Vagina (tissue), 2 donors: ENCODE data around the gene CREB3L1. TPM values are rescaled to one million over a fixed set of nuclear protein-coding genes. Genes with fewer than 3 reads are reported as not detected.

Experiments
- DNase-seq, 2 donors: peaks; one replicate each; pipeline ENCODE4 v3.0.0-alpha.2; 2017; ENCODE audit errors: extremely low spot score in 2 of 2
- H3K27ac ChIP-seq: fragments of 200-600 bp; sonication (generic); one replicate; pipeline ENCODE4 v1.5.1; 2019
- H3K27me3 ChIP-seq: fragments of 200-600 bp; sonication (generic); one replicate; pipeline ENCODE4 v1.5.1; 2019
- H3K36me3 ChIP-seq, 2 donors: fragments of 200-600 bp; sonication (generic); one replicate each; pipeline ENCODE4 v1.5.1; 2017 to 2019
- H3K4me1 ChIP-seq: fragments of 200-600 bp; sonication (generic); one replicate; pipeline ENCODE4 v1.5.1; 2019
- H3K4me3 ChIP-seq, 2 donors: fragments of 200-600 bp; sonication (generic); 1 replicate in 1 of 2; 2 replicates in 1 of 2; pipeline ENCODE4 v1.5.1; 2016 to 2019
- H3K9me3 ChIP-seq: fragments of 200-600 bp; sonication (generic); one replicate; pipeline ENCODE4 v1.5.1; 2019
- POLR2A ChIP-seq, 2 donors: fragments of 450-650 bp; IDR thresholded peaks; one replicate each; pipeline ENCODE4 v1.6.1; 2017; ENCODE audit warnings: antibody characterized with exemption in 2 of 2, mild to moderate bottlenecking in 2 of 2, moderate library complexity in 2 of 2
- POLR2AphosphoS5 ChIP-seq, 2 donors: sonication (generic); formaldehyde crosslinking; IDR thresholded peaks; one replicate each; pipeline ENCODE4 v1.9.0; 2017; ENCODE audit warnings: antibody characterized with exemption in 2 of 2, mild to moderate bottlenecking in 2 of 2, low read depth in 1 of 2; ENCODE audit not compliant: insufficient read depth in 1 of 2
- intact Hi-C: fragments of 100-400 bp; cut with DNase I; formaldehyde crosslinking; loops from one replicate; pipeline ENCODE4 v1.15.1; 2023
- total RNA-seq: library from RNA; depleted of rRNA; stranded (reverse); fragments of >200 nt; gene quantifications from one replicate; pipeline ENCODE4 v1.2.3, GENCODE V29; 2016
- TF ChIP-seq, protein P1 (sequence below), 3 experiments: fragments of 450-650 bp in 2 of 3; fragments of 200-600 bp in 1 of 3; sonication (generic) in 1 of 3; IDR thresholded peaks; one replicate each; pipeline ENCODE4 v1.5.1; 2017 to 2019; ENCODE audit warnings: antibody characterized with exemption in 3 of 3, mild to moderate bottlenecking in 2 of 3, moderate library complexity in 2 of 3

Gene CREB3L1
- total RNA-seq, 1 donor from 2014 or later = 11.8 TPM

DNA sequence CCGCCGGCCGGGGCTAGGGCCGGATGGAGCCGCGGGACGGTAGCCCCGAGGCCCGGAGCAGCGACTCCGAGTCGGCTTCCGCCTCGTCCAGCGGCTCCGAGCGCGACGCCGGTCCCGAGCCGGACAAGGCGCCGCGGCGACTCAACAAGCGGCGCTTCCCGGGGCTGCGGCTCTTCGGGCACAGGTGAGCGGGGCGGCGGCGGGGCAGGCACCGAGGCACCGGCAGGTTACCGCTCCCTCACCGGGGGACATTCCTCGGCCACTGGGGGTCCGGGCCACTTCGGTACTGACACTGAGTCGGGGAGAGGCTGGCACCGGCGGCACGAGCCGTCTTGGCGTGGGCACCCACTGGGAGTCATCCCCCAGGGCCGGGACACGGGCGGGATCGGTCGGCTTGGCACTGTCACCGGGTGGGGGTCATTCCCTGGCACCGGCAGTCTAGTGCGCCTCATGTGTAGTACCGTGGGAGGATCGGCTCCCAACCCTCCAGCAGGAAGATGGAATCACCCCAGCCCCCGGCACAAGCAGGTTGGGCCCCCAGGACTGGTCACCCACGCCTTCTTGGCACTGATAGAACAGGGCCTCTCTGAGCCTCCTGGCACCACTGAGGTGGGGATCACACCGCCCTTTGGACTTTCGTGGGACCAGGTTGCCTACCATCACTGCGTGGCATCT lies 70.3 kb downstream of the CREB3L1 start:
- H3K4me1 ChIP-seq = peaks cover 63% of the 10 kb centered on the region
- TF ChIP-seq POLR2AphosphoS5 (IDR thresholded peaks at IDR 0.05; ENCODE audit: insufficient read depth in 1 of 2, low read depth in 1 of 2) (no peak), POLR2A (IDR thresholded peaks at IDR 0.05) (no peak)
- TF ChIP-seq, protein P1, sequence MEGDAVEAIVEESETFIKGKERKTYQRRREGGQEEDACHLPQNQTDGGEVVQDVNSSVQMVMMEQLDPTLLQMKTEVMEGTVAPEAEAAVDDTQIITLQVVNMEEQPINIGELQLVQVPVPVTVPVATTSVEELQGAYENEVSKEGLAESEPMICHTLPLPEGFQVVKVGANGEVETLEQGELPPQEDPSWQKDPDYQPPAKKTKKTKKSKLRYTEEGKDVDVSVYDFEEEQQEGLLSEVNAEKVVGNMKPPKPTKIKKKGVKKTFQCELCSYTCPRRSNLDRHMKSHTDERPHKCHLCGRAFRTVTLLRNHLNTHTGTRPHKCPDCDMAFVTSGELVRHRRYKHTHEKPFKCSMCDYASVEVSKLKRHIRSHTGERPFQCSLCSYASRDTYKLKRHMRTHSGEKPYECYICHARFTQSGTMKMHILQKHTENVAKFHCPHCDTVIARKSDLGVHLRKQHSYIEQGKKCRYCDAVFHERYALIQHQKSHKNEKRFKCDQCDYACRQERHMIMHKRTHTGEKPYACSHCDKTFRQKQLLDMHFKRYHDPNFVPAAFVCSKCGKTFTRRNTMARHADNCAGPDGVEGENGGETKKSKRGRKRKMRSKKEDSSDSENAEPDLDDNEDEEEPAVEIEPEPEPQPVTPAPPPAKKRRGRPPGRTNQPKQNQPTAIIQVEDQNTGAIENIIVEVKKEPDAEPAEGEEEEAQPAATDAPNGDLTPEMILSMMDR (IDR thresholded peaks at IDR 0.05) = peak in 1 of 3 experiments; percentile 9
- DNase-seq = no peak
- H3K9me3 ChIP-seq = no peaks in the 10 kb centered on the region
- H3K36me3 ChIP-seq = no peaks in the 10 kb centered on the region
- intact Hi-C loops = no loop called here
- H3K4me3 ChIP-seq = peak overlapping the region; percentile 75 to 92
- no peaks in the 10 kb centered on the region for H3K27me3 ChIP-seq
- peak overlapping the region; percentile 76 for H3K27ac ChIP-seq

DNA sequence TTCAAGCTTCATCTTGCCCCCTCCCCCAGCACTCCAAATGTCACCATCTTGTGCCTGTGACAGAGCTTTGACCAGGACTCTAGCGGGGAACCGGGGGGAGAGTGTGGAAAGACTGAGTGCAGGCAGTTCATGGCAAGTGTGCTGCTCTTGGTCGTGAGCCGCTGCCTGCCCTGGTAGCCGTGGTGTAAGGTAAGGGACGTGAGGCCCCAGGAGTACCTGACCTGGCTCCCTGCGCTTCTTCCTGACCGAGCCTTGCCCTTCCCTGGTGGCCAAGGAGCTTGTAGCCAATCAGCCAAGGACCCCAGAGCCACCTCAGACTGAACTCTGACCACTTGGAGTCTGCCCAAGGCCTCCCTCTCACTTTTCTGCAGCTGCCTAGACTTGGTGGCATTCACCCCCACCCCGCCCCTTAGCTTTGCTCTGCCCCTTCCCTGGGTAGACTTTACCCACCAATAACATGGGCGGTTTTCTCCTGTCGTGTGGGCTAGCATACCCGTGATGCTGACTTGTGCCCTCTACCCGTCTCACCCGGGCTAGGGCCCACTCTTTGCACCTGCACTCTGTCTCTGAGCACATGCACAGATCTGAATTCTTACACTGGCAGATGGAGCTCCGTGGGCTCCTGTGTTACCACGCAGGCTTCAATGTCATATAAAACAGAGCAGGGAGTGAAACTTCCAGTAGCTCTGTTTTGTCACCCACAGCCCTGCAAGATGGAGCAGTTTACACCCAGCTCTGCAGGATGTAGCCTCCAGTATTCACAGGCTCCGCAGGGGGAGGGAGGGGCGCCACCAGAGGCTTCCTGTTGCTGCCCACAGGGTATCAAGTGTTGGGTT lies 71.3 kb downstream of the CREB3L1 start:
- H3K36me3 ChIP-seq = no peaks in the 10 kb centered on the region
- intact Hi-C loops = no loop called here
- no peak for DNase-seq
- no peaks in the 10 kb centered on the region for H3K27me3 ChIP-seq
- no peaks in the 10 kb centered on the region for H3K9me3 ChIP-seq
- peak overlapping the region; percentile 75 to 92 for H3K4me3 ChIP-seq
- peaks cover 71% of the 10 kb centered on the region for H3K4me1 ChIP-seq
- TF ChIP-seq, protein P1 (IDR thresholded peaks at IDR 0.05) = no peak
- no peak for TF ChIP-seq POLR2A (IDR thresholded peaks at IDR 0.05)
- TF ChIP-seq POLR2AphosphoS5 (IDR thresholded peaks at IDR 0.05; ENCODE audit: insufficient read depth in 1 of 2, low read depth in 1 of 2) = no peak
- peak overlapping the region; percentile 76 for H3K27ac ChIP-seq

DNA sequence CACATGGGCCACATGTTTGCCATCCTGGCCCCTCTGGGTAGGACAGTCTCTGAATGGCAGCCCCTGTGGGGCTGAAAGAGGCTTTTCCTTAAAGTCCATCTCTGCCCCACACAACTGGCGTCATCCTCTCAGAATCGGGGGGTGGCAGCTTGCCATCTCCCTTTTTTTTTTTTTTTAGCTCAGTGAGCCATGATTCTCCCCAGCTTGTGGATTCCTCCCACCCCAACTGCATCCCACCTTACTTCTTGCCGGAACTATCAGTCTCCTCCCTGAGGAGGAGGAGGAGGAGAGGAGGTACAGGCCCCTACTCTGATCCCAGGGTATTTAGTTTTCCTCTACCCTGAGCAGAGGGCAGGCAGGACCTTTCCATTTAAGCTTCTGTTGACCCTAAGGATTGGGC lies 73.2 kb downstream of the CREB3L1 start:
- no peak overlapping the region for H3K27ac ChIP-seq
- H3K4me1 ChIP-seq = peaks cover 74% of the 10 kb centered on the region
- TF ChIP-seq, protein P1 (IDR thresholded peaks at IDR 0.05) = no peak
- TF ChIP-seq POLR2A (IDR thresholded peaks at IDR 0.05) (no peak), POLR2AphosphoS5 (IDR thresholded peaks at IDR 0.05; ENCODE audit: insufficient read depth in 1 of 2, low read depth in 1 of 2) (no peak)
- DNase-seq = no peak
- intact Hi-C loops = no loop called here
- no peak overlapping the region for H3K4me3 ChIP-seq
- H3K27me3 ChIP-seq = no peaks in the 10 kb centered on the region
- H3K9me3 ChIP-seq = no peaks in the 10 kb centered on the region
- no peaks in the 10 kb centered on the region for H3K36me3 ChIP-seq

DNA sequence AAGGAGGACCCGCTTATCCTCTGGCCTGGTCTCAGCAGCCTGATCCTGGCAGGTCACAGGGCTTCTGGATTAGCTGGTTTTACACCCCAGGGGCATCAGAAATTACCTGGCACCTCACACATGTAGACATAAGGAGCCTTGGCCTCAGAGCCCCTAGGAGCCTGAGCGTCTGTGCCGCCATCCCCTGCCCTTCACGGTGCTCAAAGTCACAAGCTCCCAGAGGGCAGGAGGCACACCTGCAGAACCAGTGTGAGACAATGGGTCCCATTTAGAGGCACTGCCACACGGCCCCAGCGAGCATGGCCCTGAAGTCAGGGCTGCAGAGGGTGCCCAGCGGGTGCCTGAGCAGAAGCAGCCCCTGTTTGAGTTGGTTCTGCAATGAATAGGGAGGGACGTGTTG lies 73.7 kb downstream of the CREB3L1 start:
- no peaks in the 10 kb centered on the region for H3K27me3 ChIP-seq
- no peaks in the 10 kb centered on the region for H3K36me3 ChIP-seq
- H3K9me3 ChIP-seq = no peaks in the 10 kb centered on the region
- intact Hi-C loops = no loop called here
- no peak overlapping the region for H3K27ac ChIP-seq
- TF ChIP-seq, protein P1 (IDR thresholded peaks at IDR 0.05) = no peak
- TF ChIP-seq POLR2A (IDR thresholded peaks at IDR 0.05) = no peak
- no peak for DNase-seq
- no peak overlapping the region for H3K4me3 ChIP-seq
- peaks cover 73% of the 10 kb centered on the region for H3K4me1 ChIP-seq

DNA sequence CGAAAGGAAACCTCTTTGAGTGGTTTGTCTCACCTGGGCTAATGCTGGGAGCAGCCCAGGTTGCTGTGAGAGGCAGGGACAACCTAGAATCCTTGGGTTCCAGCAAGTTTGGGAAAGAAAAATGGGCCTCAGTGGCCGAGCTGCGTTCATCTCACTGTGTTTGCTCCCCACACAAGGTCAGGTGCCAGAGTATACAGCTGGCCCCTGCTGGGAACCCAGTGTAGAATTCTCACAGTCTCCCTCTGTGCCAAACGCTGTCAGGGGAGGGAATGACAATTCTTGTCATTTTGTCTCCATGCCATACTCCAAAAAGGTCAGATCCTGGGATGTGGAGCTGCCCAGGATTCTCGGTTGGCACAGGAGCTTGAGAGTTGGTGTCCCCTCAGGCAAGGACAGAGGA lies 74.1 kb downstream of the CREB3L1 start:
- no peaks in the 10 kb centered on the region for H3K9me3 ChIP-seq
- H3K4me3 ChIP-seq = no peak overlapping the region
- intact Hi-C loops = no loop called here
- no peak for DNase-seq
- peak overlapping the region; percentile 16 for H3K27ac ChIP-seq
- H3K36me3 ChIP-seq = no peaks in the 10 kb centered on the region
- H3K27me3 ChIP-seq = no peaks in the 10 kb centered on the region
- H3K4me1 ChIP-seq = peaks cover 73% of the 10 kb centered on the region
- TF ChIP-seq POLR2AphosphoS5 (IDR thresholded peaks at IDR 0.05; ENCODE audit: insufficient read depth in 1 of 2, low read depth in 1 of 2) (no peak), POLR2A (IDR thresholded peaks at IDR 0.05) (no peak)
- TF ChIP-seq, protein P1 (IDR thresholded peaks at IDR 0.05) = no peak
